H9 (cell line): ENCODE results near the gene HDHD3. TPM values are rescaled to one million over a fixed set of nuclear protein-coding genes. Genes with fewer than 3 reads are reported as not detected.

Experiments used
- DNase-seq: peaks from one replicate; pipeline ENCODE4 v3.0.0-alpha.2; 2017
- H2AFZ ChIP-seq: one replicate; pipeline ENCODE4 v1.6.1; 2013; ENCODE audit warnings: mild to moderate bottlenecking, low read length, control low read depth, moderate library complexity
- H2AK5ac ChIP-seq: 2 replicates; pipeline ENCODE4 v1.6.1; 2013; ENCODE audit warnings: low read length, control low read depth, mixed read lengths; ENCODE audit not compliant: insufficient read length
- H2BK120ac ChIP-seq: one replicate; pipeline ENCODE4 v1.6.1; 2013; ENCODE audit warnings: low read depth, mild to moderate bottlenecking, low read length, control low read depth, inconsistent platforms; ENCODE audit not compliant: poor library complexity, severe bottlenecking
- H2BK12ac ChIP-seq: 2 replicates; pipeline ENCODE4 v1.6.1; 2013; ENCODE audit warnings: low read length, control low read depth, mixed read lengths, low read depth; ENCODE audit not compliant: insufficient read length
- H2BK15ac ChIP-seq: 2 replicates; pipeline ENCODE4 v1.6.1; 2013; ENCODE audit warnings: low read depth, low read length, control low read depth
- H2BK20ac ChIP-seq: one replicate; pipeline ENCODE4 v1.6.1; 2013; ENCODE audit warnings: low read depth, mild to moderate bottlenecking, low read length, control low read depth, inconsistent platforms; ENCODE audit not compliant: poor library complexity, severe bottlenecking
- H2BK5ac ChIP-seq: 2 replicates; pipeline ENCODE4 v1.6.1; 2013; ENCODE audit warnings: low read length, control low read depth, mixed read lengths; ENCODE audit not compliant: insufficient read length
- H3K14ac ChIP-seq: 2 replicates; pipeline ENCODE4 v1.6.1; 2013; ENCODE audit warnings: low read length, control low read depth; ENCODE audit not compliant: insufficient read depth
- H3K18ac ChIP-seq: 2 replicates; pipeline ENCODE4 v1.6.1; 2013; ENCODE audit warnings: low read depth, mild to moderate bottlenecking, mixed read lengths, low read length, control low read depth; ENCODE audit not compliant: insufficient read length
- H3K23ac ChIP-seq: 2 replicates; pipeline ENCODE4 v1.6.1; 2013; ENCODE audit warnings: low read length, control low read depth, mixed read lengths, low read depth; ENCODE audit not compliant: insufficient read length
- H3K23me2 ChIP-seq: 2 replicates; pipeline ENCODE4 v1.6.1; 2013; ENCODE audit warnings: low read depth, mild to moderate bottlenecking, mixed read lengths, low read length, control low read depth; ENCODE audit not compliant: insufficient read length, poor library complexity, severe bottlenecking
- H3K27ac ChIP-seq: 2 replicates; pipeline ENCODE4 v1.5.1; 2013; ENCODE audit warnings: low read length, control low read depth, mixed read lengths, low read depth; ENCODE audit not compliant: insufficient read length
- H3K27me3 ChIP-seq: 2 replicates; pipeline ENCODE4 v1.6.1; 2013; ENCODE audit warnings: low read length, control low read depth, inconsistent platforms; ENCODE audit not compliant: insufficient read depth
- H3K4ac ChIP-seq: 2 replicates; pipeline ENCODE4 v1.6.1; 2013; ENCODE audit warnings: low read depth, mild to moderate bottlenecking, control low read depth, inconsistent platforms, low read length, moderate library complexity
- H3K4me1 ChIP-seq: 2 replicates; pipeline ENCODE4 v1.6.1; 2013; ENCODE audit warnings: low read length, control low read depth, inconsistent platforms; ENCODE audit not compliant: insufficient read depth
- H3K4me2 ChIP-seq: 2 replicates; pipeline ENCODE4 v1.6.1; 2013; ENCODE audit warnings: low read length, control low read depth, mixed read lengths; ENCODE audit not compliant: insufficient read length, insufficient read depth
- H3K56ac ChIP-seq: 2 replicates; pipeline ENCODE4 v1.6.1; 2013; ENCODE audit warnings: low read depth, mild to moderate bottlenecking, mixed read lengths, low read length, control low read depth; ENCODE audit not compliant: insufficient read length
- H3K79me1 ChIP-seq: 2 replicates; pipeline ENCODE4 v1.6.1; 2013; ENCODE audit warnings: low read depth, mild to moderate bottlenecking, moderate library complexity, low read length, control low read depth, inconsistent platforms; ENCODE audit not compliant: insufficient read depth, poor library complexity, severe bottlenecking
- H3K79me2 ChIP-seq: 2 replicates; pipeline ENCODE4 v1.6.1; 2013; ENCODE audit warnings: low read length, control low read depth, inconsistent platforms; ENCODE audit not compliant: insufficient read depth
- H3K9ac ChIP-seq: 2 replicates; pipeline ENCODE4 v1.6.1; 2013; ENCODE audit warnings: low read length, control low read depth, mixed read lengths; ENCODE audit not compliant: insufficient read length; ENCODE audit errors: extremely low read depth
- H3K9me3 ChIP-seq: one replicate; pipeline ENCODE4 v1.6.1; 2013; ENCODE audit warnings: low read depth, low read length, inconsistent platforms; ENCODE audit not compliant: control insufficient read depth
- H3T11ph ChIP-seq: one replicate; pipeline ENCODE4 v1.6.1; 2013; ENCODE audit warnings: mild to moderate bottlenecking, low read length, control low read depth, inconsistent platforms
- H4K20me1 ChIP-seq: one replicate; pipeline ENCODE4 v1.6.1; 2013; ENCODE audit not compliant: control insufficient read depth, insufficient read length, insufficient read depth
- H4K5ac ChIP-seq: 2 replicates; pipeline ENCODE4 v1.6.1; 2013; ENCODE audit warnings: low read depth, mild to moderate bottlenecking, mixed read lengths, low read length, control low read depth; ENCODE audit not compliant: insufficient read length
- H4K8ac ChIP-seq: replicated peaks from 2 replicates; pipeline ENCODE4 v1.6.1; 2013; ENCODE audit warnings: low read length, control low read depth, mixed read lengths, low read depth; ENCODE audit not compliant: insufficient read length
- H4K91ac ChIP-seq: 2 replicates; pipeline ENCODE4 v1.6.1; 2013; ENCODE audit warnings: low read depth, mild to moderate bottlenecking, moderate library complexity, mixed read lengths, low read length, control low read depth; ENCODE audit not compliant: insufficient read length
- H3K27ac Mint-ChIP-seq, 3 experiments: 2 replicates in 2 of 3; 3 replicates in 1 of 3; pipeline ENCODE4 v1.8.0; 2020 to 2021; ENCODE audit warnings: mixed read lengths in 3 of 3, mild to moderate bottlenecking in 1 of 3, moderate library complexity in 1 of 3
- H3K27me3 Mint-ChIP-seq: 2 replicates; pipeline ENCODE4 v1.8.0; 2021; ENCODE audit warnings: low read depth, mild to moderate bottlenecking, moderate library complexity, mixed read lengths
- H3K36me3 Mint-ChIP-seq, 3 experiments: 2 replicates in 2 of 3; 3 replicates in 1 of 3; pipeline ENCODE4 v1.8.0; 2020 to 2021; ENCODE audit warnings: low read depth in 3 of 3, mixed read lengths in 3 of 3; ENCODE audit not compliant: insufficient read depth in 1 of 3
- H3K4me1 Mint-ChIP-seq, 2 experiments: 2 replicates each; pipeline ENCODE4 v1.8.0; 2020; ENCODE audit warnings: mixed read lengths in 2 of 2
- H3K4me3 Mint-ChIP-seq, 2 experiments: 2 replicates in 1 of 2; 3 replicates in 1 of 2; pipeline ENCODE4 v1.8.0; 2020 to 2021; ENCODE audit warnings: mild to moderate bottlenecking in 2 of 2, mixed read lengths in 2 of 2, moderate library complexity in 1 of 2
- H3K9me3 Mint-ChIP-seq, 2 experiments: 2 replicates in 1 of 2; 3 replicates in 1 of 2; pipeline ENCODE4 v1.8.0; 2020; ENCODE audit warnings: mild to moderate bottlenecking in 2 of 2, mixed read lengths in 2 of 2, moderate library complexity in 1 of 2
- WGBS: extraction: QIAGEN DNeasy Blood & Tissue Kit; methylation state at CpG from one replicate; pipeline ENCODE4 v1.1.7; 2013; ENCODE audit warnings: missing lambda C conversion rate, low lambda C conversion rate, mixed read lengths; ENCODE audit not compliant: insufficient read length; ENCODE audit errors: extremely low coverage; 5-methylcytosine and 5-hydroxymethylcytosine counted together
- total RNA-seq: library from RNA; stranded (reverse); gene quantifications from 2 replicates; pipeline ENCODE4 v1.2.1, GENCODE V29; 2021
- TF ChIP-seq, protein P1 (sequence below): fragments of 200-600 bp; sonication (generic); conservative IDR thresholded peaks from 3 replicates; pipeline ENCODE4 v1.8.0; 2021; ENCODE audit warnings: antibody characterized with exemption, mild to moderate bottlenecking

Gene HDHD3
- total RNA-seq, 1 experiment from 2014 or later, result 10.9 TPM

DNA sequence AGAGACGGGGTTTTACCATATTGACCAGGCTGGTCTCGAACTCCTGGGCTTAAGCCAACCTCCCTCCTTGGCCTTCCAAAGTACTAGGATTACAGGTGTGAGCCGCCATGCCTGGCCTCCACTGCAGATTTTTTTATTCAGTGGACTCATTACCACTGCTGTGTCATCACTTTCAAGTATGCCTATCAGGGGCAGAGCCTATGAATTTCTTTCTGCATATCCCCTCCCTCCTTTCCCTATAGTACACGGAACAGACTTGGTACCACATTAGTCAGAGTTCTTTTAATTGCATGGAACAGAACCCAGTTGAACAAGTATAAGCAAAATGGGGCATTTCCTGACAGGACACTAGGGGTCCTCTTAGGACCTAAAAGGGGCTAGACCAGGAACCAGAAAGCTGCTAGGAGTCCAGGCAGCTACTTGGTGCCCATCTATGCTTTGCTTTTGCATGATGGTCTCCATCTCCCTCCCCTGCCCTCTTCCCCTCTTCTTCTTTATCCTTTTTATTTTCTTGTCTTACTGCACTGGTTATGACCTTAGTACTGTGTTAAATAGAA lies 21.7 kb downstream of the HDHD3 start:
- H3K27me3 Mint-ChIP-seq, result peaks cover 17% of the 10 kb centered on the region
- Histone ChIP-seq H4K5ac (no peak overlapping the region), H3K23ac (no peak overlapping the region), H3K9ac (no peak overlapping the region), H3K27me3 (no peaks in the 10 kb centered on the region), H3K4me2 (no peak overlapping the region), H4K20me1 (no peaks in the 10 kb centered on the region), H3T11ph (no peak overlapping the region), H4K91ac (no peak overlapping the region), H3K27ac (no peak overlapping the region), H3K4me1 (peaks cover 2% of the 10 kb centered on the region; the same call in 1 of the 2 replicates), H4K8ac (no peak overlapping the region), H3K18ac (no peak overlapping the region), H3K9me3 (no peaks in the 10 kb centered on the region), H2BK15ac (no peak overlapping the region), H3K23me2 (peaks cover 4% of the 10 kb centered on the region), H2BK12ac (no peak overlapping the region), H3K79me1 (no peaks in the 10 kb centered on the region), H2BK120ac (no peak overlapping the region), H3K14ac (no peak overlapping the region), H3K79me2 (no peaks in the 10 kb centered on the region), H3K4ac (no peak overlapping the region), H2AK5ac (no peak overlapping the region), H2BK20ac (no peak overlapping the region), H3K56ac (no peak overlapping the region), H2BK5ac (no peak overlapping the region), H2AFZ (no peak overlapping the region)
- no CpG with 5 or more reads among the region's 4 CpGs for WGBS
- no peaks in the 10 kb centered on the region; a peak in 1 of 7 replicates for H3K36me3 Mint-ChIP-seq
- H3K27ac Mint-ChIP-seq, result no peak overlapping the region
- DNase-seq, result no peak
- H3K9me3 Mint-ChIP-seq, result no peaks in the 10 kb centered on the region
- TF ChIP-seq, protein P1, sequence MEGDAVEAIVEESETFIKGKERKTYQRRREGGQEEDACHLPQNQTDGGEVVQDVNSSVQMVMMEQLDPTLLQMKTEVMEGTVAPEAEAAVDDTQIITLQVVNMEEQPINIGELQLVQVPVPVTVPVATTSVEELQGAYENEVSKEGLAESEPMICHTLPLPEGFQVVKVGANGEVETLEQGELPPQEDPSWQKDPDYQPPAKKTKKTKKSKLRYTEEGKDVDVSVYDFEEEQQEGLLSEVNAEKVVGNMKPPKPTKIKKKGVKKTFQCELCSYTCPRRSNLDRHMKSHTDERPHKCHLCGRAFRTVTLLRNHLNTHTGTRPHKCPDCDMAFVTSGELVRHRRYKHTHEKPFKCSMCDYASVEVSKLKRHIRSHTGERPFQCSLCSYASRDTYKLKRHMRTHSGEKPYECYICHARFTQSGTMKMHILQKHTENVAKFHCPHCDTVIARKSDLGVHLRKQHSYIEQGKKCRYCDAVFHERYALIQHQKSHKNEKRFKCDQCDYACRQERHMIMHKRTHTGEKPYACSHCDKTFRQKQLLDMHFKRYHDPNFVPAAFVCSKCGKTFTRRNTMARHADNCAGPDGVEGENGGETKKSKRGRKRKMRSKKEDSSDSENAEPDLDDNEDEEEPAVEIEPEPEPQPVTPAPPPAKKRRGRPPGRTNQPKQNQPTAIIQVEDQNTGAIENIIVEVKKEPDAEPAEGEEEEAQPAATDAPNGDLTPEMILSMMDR, result peak; percentile 48
- peaks cover 14% of the 10 kb centered on the region in 2 experiments for H3K4me1 Mint-ChIP-seq
- no peak overlapping the region for H3K4me3 Mint-ChIP-seq
